G401 (cell line): ENCODE measurements around the gene SCARB2. TPM values are rescaled to one million over a fixed set of nuclear protein-coding genes. Genes with fewer than 3 reads are reported as not detected.

ENCODE experiments used
- DNase-seq: peaks from one replicate; pipeline ENCODE4 v3.0.0-alpha.2; 2015; ENCODE audit warnings: low spot score
- in situ Hi-C: cut with HindIII; loops from 2 replicates; pipeline ENCODE4 v1.10.0; 2016; ENCODE audit warnings: low sequenced_read_pairs, mixed read lengths
- total RNA-seq: library from RNA; depleted of rRNA; stranded (reverse); fragments of >200 nt; shearing (Covaris generic); gene quantifications from 2 replicates; pipeline ENCODE4 v1.2.3, GENCODE V29; 2014

SCARB2 gene
- total RNA-seq, 1 experiment from 2014 or later: 61.3 TPM

GRCh38 chr4:76175336-76175735, 38.3 kb downstream of the SCARB2 start:
- in situ Hi-C loops: no loop called here
- no peak for DNase-seq

- in situ Hi-C loops: no loop called here
- no peak for DNase-seq
Observed at GRCh38 chr4:76174216-76174615, 39.4 kb downstream of the SCARB2 start.

GRCh38 chr4:76168688-76169087, 44.9 kb downstream of the SCARB2 start:
- in situ Hi-C loops: no loop called here
- no peak for DNase-seq

GRCh38 chr4:76166480-76166879, 47.1 kb downstream of the SCARB2 start:
- in situ Hi-C loops: no loop called here
- no peak for DNase-seq

GRCh38 chr4:76160355-76160754, 53.3 kb downstream of the SCARB2 start:
- DNase-seq: no peak
- in situ Hi-C loops: no loop called here

GRCh38 chr4:76156635-76157034, 57.0 kb downstream of the SCARB2 start:
- DNase-seq: no peak
- in situ Hi-C loops: no loop called here

GRCh38 chr4:76155979-76156378, 57.6 kb downstream of the SCARB2 start:
- in situ Hi-C loops: no loop called here
- DNase-seq: no peak

GRCh38 chr4:76153356-76153755, 60.3 kb downstream of the SCARB2 start:
- in situ Hi-C loops: no loop called here

GRCh38 chr4:76148142-76148865, 65.3 kb downstream of the SCARB2 start, which contains the start of gene NUP54:
NUP54 (minus strand) TSS chr4:76148397; CDS start chr4:76148374, 23 bp downstream.
- in situ Hi-C loops: no loop called here
- DNase-seq: peak; percentile 95

More at GRCh38 chr4:76153356-76153755, 60.3 kb downstream of the SCARB2 start:
- no peak for DNase-seq

- peak; percentile 73 for DNase-seq
- in situ Hi-C loops: no loop called here
Observed at GRCh38 chr4:76147454-76148141, 66.0 kb downstream of the SCARB2 start.

- in situ Hi-C loops: no loop called here
- no peak for DNase-seq
Observed at GRCh38 chr4:76144546-76144945, 69.1 kb downstream of the SCARB2 start.

GRCh38 chr4:76141241-76141640, 72.4 kb downstream of the SCARB2 start:
- in situ Hi-C loops: no loop called here
- no peak for DNase-seq

- in situ Hi-C loops: no loop called here
- no peak for DNase-seq
Observed at GRCh38 chr4:76127754-76128153, 85.9 kb downstream of the SCARB2 start.

GRCh38 chr4:76125816-76126215, 87.8 kb downstream of the SCARB2 start:
- in situ Hi-C loops: no loop called here
- no peak for DNase-seq

- DNase-seq: no peak
- in situ Hi-C loops: no loop called here
Observed at GRCh38 chr4:76120199-76120598, 93.4 kb downstream of the SCARB2 start.

GRCh38 chr4:76117536-76117935, 96.1 kb downstream of the SCARB2 start:
- in situ Hi-C loops: no loop called here
- DNase-seq: no peak

- DNase-seq: no peak
- in situ Hi-C loops: no loop called here
Observed at GRCh38 chr4:76116821-76117220, 96.8 kb downstream of the SCARB2 start.
